HFFc6 (cell line): ENCODE measurements around the gene GDF9. TPM values are rescaled to one million over a fixed set of nuclear protein-coding genes. Genes with fewer than 3 reads are reported as not detected.

Source experiments
- DNase-seq: peaks from one replicate; pipeline ENCODE4 v3.0.0-alpha.2; 2018
- H3K27ac Mint-ChIP-seq: 2 replicates; pipeline ENCODE4 v1.8.0; 2020; ENCODE audit warnings: mild to moderate bottlenecking, mixed read lengths
- H3K27me3 Mint-ChIP-seq: 2 replicates; pipeline ENCODE4 v1.8.0; 2021; ENCODE audit warnings: mild to moderate bottlenecking, moderate library complexity, mixed read lengths; ENCODE audit not compliant: insufficient read depth
- H3K36me3 Mint-ChIP-seq: 2 replicates; pipeline ENCODE4 v1.8.0; 2021; ENCODE audit warnings: low read depth, mixed read lengths
- H3K4me1 Mint-ChIP-seq: 2 replicates; pipeline ENCODE4 v1.8.0; 2020; ENCODE audit warnings: low read depth, mixed read lengths
- H3K4me3 Mint-ChIP-seq: 2 replicates; pipeline ENCODE4 v1.8.0; 2020; ENCODE audit warnings: mild to moderate bottlenecking, moderate library complexity, mixed read lengths
- H3K9me3 Mint-ChIP-seq: 2 replicates; pipeline ENCODE4 v1.8.0; 2020; ENCODE audit warnings: mild to moderate bottlenecking, mixed read lengths
- total RNA-seq, 6 experiments: library from RNA; stranded (reverse); fragmentation: NEBNext Ultra II Directional; extraction: Animal tissue kit (Norgen Biotek cat#: 25700); gene quantifications; 2 replicates in 1 of 6; 3 replicates in 5 of 6; pipeline ENCODE4 v1.2.3, GENCODE V29; 2021
- TF ChIP-seq, protein P1 (sequence below): fragments of 200-600 bp; sonication (generic); IDR thresholded peaks from 2 replicates; pipeline ENCODE4 v1.5.0; 2021; ENCODE audit warnings: antibody characterized with exemption, mild to moderate bottlenecking

Gene GDF9
- total RNA-seq, 6 experiments from 2014 or later, result 0.09 to 0.14 (median 0.12) TPM; not detected in 3

- TF ChIP-seq, protein P1, sequence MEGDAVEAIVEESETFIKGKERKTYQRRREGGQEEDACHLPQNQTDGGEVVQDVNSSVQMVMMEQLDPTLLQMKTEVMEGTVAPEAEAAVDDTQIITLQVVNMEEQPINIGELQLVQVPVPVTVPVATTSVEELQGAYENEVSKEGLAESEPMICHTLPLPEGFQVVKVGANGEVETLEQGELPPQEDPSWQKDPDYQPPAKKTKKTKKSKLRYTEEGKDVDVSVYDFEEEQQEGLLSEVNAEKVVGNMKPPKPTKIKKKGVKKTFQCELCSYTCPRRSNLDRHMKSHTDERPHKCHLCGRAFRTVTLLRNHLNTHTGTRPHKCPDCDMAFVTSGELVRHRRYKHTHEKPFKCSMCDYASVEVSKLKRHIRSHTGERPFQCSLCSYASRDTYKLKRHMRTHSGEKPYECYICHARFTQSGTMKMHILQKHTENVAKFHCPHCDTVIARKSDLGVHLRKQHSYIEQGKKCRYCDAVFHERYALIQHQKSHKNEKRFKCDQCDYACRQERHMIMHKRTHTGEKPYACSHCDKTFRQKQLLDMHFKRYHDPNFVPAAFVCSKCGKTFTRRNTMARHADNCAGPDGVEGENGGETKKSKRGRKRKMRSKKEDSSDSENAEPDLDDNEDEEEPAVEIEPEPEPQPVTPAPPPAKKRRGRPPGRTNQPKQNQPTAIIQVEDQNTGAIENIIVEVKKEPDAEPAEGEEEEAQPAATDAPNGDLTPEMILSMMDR, result no peak
- no peak overlapping the region for H3K27ac Mint-ChIP-seq
- no peaks in the 10 kb centered on the region for H3K36me3 Mint-ChIP-seq
- no peaks in the 10 kb centered on the region for H3K9me3 Mint-ChIP-seq
- peaks cover 16% of the 10 kb centered on the region for H3K4me1 Mint-ChIP-seq
- DNase-seq, result no peak
- no peak overlapping the region for H3K4me3 Mint-ChIP-seq
- H3K27me3 Mint-ChIP-seq, result peaks cover 31% of the 10 kb centered on the region
These were observed 52.4 kb downstream of the GDF9 start for GRCh38 chr5:132813599-132814502.

DNA sequence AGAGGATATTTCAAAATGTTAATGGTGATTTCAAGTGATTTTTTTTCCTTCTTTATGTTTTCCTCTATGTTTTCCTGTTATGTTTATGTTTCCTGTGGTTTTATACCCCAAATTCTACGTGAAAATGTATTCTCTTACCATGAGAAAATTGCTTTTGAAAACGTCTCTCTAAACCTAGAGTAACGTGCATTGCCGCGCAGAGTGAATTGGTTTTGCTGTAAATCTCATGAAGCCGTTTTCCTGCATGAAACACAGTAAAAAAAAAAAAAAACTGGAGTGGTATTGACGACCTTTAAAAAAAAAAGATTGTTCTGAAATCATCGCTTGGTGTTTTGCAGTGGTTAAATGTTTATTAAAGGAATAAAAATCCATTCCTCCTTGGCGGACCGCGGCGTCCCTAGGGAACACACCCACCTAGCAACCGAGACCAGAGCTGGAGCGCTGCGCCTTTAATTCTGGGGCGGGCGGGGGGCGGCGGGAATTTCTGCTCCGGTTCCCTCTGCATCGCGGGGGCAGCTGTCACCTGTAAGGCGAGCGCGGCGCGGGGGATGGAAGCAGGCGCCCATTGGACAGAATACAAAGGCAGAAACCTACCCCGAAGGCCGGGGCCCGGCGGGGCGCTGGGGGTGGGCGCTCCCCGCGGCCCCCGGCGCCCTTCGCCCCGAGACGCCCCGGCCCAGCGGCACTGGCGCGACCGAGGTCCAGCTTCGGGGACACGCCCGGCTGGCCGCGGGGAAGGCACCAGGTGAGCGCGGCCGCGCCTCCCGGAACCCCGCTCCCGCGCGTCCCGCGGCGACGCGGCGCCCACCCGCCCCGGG, 53.3 kb downstream of the GDF9 start, which contains the start of gene SOWAHA:
SOWAHA (plus strand) TSS at position 522 of the 818 bp plus-strand sequence. CDS start 320 bp downstream, outside the sequence.
- Mint-ChIP-seq H3K27me3 (peaks cover 33% of the 10 kb centered on the region), H3K4me3 (peak within 1 kb of the TSS; percentile 78), H3K4me1 (peaks cover 16% of the 10 kb centered on the region), H3K36me3 (no peaks in the 10 kb centered on the region), H3K27ac (no peak within 1 kb of the TSS), H3K9me3 (no peaks in the 10 kb centered on the region)
- TF ChIP-seq, protein P1, result no peak
- no peak for DNase-seq

DNA sequence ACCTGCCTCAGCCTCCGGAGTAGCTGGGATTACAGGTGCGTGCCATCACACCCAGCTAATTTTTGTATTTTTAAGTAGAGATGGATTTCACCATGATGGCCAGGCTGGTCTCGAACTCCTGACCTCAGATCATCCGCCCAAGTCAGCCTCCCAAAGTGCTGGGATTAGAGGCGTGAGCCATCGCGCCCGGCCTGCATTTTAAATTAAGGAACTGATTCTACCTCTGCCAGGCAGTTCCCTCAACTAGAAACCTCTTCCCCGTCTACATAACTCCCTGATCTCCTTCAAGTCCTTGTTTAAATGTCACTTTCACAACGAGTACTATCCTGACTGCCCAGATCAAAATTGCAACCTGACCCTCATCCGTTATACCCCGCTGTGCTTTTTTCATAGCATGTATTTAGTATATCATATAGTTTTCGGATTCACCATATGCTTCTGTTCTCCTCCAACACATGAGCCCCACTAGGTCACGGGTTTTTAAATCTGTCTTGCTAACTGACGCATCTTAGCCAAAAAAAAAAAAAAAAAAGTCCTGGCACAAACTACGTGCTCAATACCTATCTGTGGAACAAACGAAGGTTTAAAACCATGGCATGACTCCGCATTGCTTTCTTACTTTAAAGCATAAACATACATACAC, 54.0 kb downstream of the GDF9 start:
- Mint-ChIP-seq H3K27ac (no peak overlapping the region), H3K4me1 (peaks cover 16% of the 10 kb centered on the region), H3K36me3 (no peaks in the 10 kb centered on the region), H3K4me3 (peak overlapping the region; percentile 78; the same call in 1 of the 2 replicates), H3K9me3 (no peaks in the 10 kb centered on the region), H3K27me3 (peaks cover 33% of the 10 kb centered on the region)
- TF ChIP-seq, protein P1, result no peak
- no peak for DNase-seq

Other genes with a start within 250 kb of the GDF9 start
- not detected for gene IL13, start 208.3 kb downstream of the GDF9 start, total RNA-seq
- not detected for gene IL4, start 192.5 kb downstream of the GDF9 start, total RNA-seq
- gene KIF3A, start 128.9 kb downstream of the GDF9 start, total RNA-seq, result 10 to 100 TPM; 12.9 to 15.4 (median 14.9) TPM
- not detected for gene CCNI2, start 119.0 kb downstream of the GDF9 start, total RNA-seq
- gene SEPTIN8, start 89.2 kb downstream of the GDF9 start, total RNA-seq, result 10 to 100 TPM; 53.9 to 67.1 (median 59.2) TPM
- gene SOWAHA, start 53.2 kb downstream of the GDF9 start, total RNA-seq, result not detected
- gene SHROOM1, start 35.8 kb downstream of the GDF9 start, total RNA-seq, result 10 to 100 TPM in 1 of 6 experiments, 1 to 10 TPM in 5; 7.8 to 12.2 (median 8.6) TPM
- gene UQCRQ, start 173 bp upstream of the GDF9 start, total RNA-seq, result 100 to 1,000 TPM; 501 to 678 (median 615) TPM
- under 1 TPM; 0.09 to 0.51 (median 0.41) TPM for gene LEAP2, start 7.2 kb upstream of the GDF9 start, total RNA-seq
- gene AFF4, start 97.2 kb upstream of the GDF9 start, total RNA-seq, result 10 to 100 TPM; 81.1 to 92.5 (median 87.6) TPM
- gene ZCCHC10, start 160.1 kb upstream of the GDF9 start, total RNA-seq, result 10 to 100 TPM; 11.0 to 19.8 (median 17.4) TPM
- 100 to 1,000 TPM; 181 to 235 (median 214) TPM for gene HSPA4, start 185.5 kb upstream of the GDF9 start, total RNA-seq